Fibroblast of the aortic adventitia (primary cell): ENCODE data around the gene TOB1. TPM values are rescaled to one million over a fixed set of nuclear protein-coding genes. Genes with fewer than 3 reads are reported as not detected.
"Not testable (repeated sequence)": the region's sequence is repeated elsewhere in the genome, so short reads cannot be mapped to it uniquely, and the experiment has no call there.

Experiments used
- DNase-seq: peaks from one replicate; pipeline ENCODE4 v3.0.0-alpha.2; 2010; ENCODE audit warnings: low read depth
- H3K4me3 ChIP-seq: 2 replicates; pipeline ENCODE4 v1.5.1; 2011; ENCODE audit warnings: low read depth, mild to moderate bottlenecking, control low read depth, low read length, moderate library complexity
- total RNA-seq: library from RNA; depleted of rRNA; stranded (reverse); fragments of >200 nt; gene quantifications from 2 replicates; pipeline ENCODE4 v1.2.3, GENCODE V29; 2012; ENCODE audit warnings: low replicate concordance
- TF ChIP-seq, protein P1 (sequence below): IDR thresholded peaks from 2 replicates; pipeline ENCODE4 v1.5.1; 2011; ENCODE audit warnings: mild to moderate bottlenecking, low read length, control low read depth, inconsistent platforms; ENCODE audit not compliant: insufficient read depth

TOB1 gene
- total RNA-seq, 1 donor = 21.1 TPM

DNA sequence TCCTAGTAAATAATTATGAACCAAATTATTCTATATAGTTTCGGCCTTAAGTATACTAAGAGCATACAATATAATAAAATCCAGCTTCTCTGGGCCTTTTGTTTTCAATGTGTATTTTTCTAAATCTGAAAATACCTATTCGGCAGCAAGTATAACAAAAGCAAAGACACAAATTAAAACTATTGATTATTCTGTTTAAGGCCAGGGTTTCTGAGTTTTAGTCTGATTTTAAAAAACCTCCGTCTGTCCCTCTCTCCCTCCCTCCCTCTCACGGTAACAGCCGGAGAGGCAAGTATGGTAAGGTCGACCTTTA, 1.5 kb downstream of the TOB1 start:
- H3K4me3 ChIP-seq = peak overlapping the region; percentile 88
- TF ChIP-seq, protein P1, sequence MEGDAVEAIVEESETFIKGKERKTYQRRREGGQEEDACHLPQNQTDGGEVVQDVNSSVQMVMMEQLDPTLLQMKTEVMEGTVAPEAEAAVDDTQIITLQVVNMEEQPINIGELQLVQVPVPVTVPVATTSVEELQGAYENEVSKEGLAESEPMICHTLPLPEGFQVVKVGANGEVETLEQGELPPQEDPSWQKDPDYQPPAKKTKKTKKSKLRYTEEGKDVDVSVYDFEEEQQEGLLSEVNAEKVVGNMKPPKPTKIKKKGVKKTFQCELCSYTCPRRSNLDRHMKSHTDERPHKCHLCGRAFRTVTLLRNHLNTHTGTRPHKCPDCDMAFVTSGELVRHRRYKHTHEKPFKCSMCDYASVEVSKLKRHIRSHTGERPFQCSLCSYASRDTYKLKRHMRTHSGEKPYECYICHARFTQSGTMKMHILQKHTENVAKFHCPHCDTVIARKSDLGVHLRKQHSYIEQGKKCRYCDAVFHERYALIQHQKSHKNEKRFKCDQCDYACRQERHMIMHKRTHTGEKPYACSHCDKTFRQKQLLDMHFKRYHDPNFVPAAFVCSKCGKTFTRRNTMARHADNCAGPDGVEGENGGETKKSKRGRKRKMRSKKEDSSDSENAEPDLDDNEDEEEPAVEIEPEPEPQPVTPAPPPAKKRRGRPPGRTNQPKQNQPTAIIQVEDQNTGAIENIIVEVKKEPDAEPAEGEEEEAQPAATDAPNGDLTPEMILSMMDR = peak; percentile 16
- no peak for DNase-seq

DNA sequence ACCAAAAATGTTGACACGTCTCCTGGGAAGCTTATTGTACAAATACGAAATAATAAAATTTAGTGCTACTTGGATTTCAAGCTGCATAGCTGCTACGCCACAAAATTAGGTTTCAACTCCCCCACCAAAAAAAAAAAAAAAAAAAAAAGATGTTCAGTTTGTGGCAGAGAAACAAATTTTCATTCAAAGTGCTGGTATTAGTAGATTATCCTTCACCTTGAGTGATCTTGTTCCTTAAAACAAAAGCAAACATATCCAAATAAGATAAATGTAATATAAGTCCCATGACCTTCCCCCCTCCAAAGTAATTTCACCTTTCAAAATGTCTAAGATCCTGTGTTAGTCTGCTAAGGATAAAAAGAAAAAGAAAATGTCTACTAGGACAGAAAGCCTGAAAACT, 2.2 kb downstream of the TOB1 start:
- peak overlapping the region; percentile 88 for H3K4me3 ChIP-seq
- no peak for DNase-seq
- TF ChIP-seq, protein P1 = no peak

DNA sequence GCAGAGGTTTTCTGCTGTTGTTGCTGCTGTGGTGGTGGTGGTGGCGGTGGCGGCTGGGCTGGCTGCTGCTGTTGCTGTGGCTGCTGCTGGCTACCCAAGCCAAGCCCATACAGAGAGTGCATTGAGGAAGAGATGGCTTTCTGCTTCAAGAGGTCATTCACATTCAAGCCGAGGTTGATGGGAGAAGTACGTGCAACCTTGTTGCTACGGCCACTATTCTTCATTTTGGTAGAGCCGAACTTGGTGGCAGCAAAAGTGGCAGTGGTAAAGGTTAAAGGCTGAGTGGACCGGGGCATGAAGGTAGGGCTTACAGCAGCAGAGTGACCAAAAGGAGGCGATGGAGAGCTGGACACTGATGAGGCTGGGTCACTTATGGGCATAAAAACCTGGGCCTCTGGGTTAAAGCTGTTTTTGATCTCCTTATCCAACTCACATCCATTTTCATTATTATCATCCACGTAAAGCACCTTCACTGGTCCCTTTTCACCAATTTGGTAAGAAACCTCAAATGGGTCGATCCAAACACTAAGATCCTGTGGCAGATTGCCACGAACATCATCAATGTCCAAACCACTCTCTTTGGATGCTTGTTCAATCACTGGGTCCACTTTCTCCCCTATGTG, 2.8 kb downstream of the TOB1 start:
- H3K4me3 ChIP-seq = peak overlapping the region; percentile 88
- DNase-seq = peak; percentile 41
- TF ChIP-seq, protein P1 = peak; percentile 69

DNA sequence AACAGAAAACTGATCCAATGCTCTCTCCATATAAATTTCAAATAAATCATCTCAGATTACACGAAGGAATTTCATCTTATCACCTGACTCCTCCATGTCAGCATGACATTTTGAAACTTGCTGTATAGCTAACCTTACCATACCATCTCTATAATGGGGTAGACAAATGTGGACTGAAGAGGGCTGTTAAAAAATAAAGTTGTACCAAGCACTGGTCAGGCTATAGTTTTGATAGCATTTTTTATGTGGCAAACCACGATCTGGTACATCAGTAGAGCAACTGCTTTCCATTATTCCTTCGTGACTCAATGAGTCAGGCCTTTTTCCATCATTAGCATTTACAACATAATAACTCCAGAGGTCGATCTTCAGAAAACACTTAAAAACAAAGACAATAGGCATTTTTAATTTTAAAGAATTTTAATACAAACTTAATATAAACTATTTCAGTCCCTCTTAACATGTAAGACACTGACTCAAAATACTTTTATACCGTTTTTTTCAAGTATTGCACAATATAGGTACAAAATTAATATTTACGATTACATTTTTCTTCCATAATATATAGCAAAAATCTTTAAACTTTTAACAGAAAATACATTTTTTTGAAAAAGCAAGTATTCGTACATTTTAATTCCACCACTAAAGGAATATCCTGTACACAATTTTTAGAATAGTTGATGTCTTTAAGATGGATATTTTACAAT, 4.2 kb downstream of the TOB1 start:
- no peak overlapping the region for H3K4me3 ChIP-seq
- DNase-seq = no peak
- TF ChIP-seq, protein P1 = no peak

DNA sequence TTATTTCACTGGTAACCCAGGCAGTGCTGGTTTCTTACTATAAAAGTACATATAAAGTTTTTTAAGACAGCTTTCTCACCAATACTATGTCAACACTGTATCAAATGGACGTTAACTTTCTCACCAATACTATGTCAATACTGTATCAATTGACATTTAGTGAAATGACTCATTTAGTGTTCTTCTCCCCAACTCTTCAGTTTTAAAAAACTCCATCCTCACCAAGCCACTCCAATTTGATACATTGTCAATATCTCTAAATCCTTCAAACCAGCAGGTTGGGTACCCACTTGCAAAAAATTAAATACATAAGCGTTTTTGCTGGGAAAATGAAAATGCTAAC, 4.8 kb downstream of the TOB1 start:
- TF ChIP-seq, protein P1 = no peak
- DNase-seq = no peak
- H3K4me3 ChIP-seq = no peak overlapping the region

DNA sequence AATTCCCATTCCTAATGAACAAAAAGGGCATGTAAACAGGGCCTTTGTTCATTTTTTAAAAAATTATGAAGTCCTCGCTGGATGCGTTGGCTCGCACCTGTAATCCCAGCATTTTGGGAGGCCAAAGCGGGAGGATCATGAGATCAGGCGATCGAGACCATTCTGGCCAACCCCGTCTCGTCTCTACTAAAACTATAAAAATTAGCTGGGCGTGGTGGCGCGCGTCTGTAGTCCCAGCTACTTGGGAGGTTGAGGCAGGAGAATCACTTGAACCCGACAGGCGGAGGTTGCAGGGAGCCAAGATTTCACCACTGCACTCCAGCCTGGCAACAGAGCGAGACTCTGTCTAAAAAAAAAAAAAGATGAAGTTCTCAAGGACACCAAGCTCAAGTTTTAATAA, 6.4 kb downstream of the TOB1 start:
- DNase-seq = not testable (repeated sequence)

DNA sequence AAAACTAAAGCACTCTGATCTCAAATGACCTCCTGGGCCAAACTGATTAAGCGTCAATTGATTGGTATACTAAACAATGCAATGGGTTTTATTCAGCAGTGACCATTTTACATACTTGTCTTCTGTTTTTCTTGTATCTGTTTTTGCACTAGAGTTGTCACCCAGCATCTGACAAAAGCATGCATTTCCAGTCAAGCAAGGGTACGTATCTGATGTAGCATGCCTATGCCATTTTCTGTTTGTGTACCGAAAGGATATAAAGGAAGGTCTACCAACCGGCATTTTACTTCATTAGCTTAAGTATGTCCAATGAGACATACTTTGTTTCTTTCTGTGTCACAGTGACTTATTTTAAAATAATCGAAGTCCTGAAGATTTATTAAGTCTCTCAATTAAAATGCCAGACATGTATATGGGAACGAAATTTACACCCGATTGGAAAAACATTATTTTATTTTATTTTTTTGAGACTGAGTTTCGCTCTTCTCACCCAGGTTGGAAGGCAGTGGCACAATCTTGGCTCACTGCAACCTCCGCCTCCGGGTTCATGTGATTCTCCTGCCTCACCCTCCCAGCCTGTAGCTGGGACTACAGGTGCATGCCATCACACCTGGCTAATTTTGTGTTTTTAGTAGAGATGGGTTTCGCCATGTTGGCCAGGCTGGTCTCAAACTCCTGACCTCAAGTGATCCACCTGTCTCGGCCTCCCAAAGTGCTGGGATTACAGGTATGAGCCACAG, 7.5 kb downstream of the TOB1 start:
- TF ChIP-seq, protein P1 = no peak
- H3K4me3 ChIP-seq = no peak overlapping the region
- DNase-seq = no peak

More for the DNA sequence above, 6.4 kb downstream of the TOB1 start:
- H3K4me3 ChIP-seq = not testable (repeated sequence)
